Parathyroid adenoma (tissue), 2 donors: ENCODE measurements around the gene PTMA.
A peak's percentile ranks its signal among the peaks of the same experiment; 100 is the strongest.

Experiments
- H2AFZ ChIP-seq: fragments of 300-600 bp; sonication (generic); one replicate; pipeline ENCODE4 v1.7.0; 2017; ENCODE audit warnings: antibody characterized with exemption, mild to moderate bottlenecking
- H3K27ac ChIP-seq: fragments of 300-600 bp; sonication (generic); one replicate; pipeline ENCODE4 v1.7.0; 2017
- H3K27me3 ChIP-seq: fragments of 300-600 bp; sonication (generic); one replicate; pipeline ENCODE4 v1.7.0; 2017; ENCODE audit warnings: low read length; ENCODE audit not compliant: control insufficient read depth, insufficient read depth
- H3K36me3 ChIP-seq: fragments of 300-600 bp; sonication (generic); one replicate; pipeline ENCODE4 v1.7.0; 2017; ENCODE audit warnings: low read length; ENCODE audit not compliant: control insufficient read depth, insufficient read depth
- H3K4me1 ChIP-seq: fragments of 300-600 bp; sonication (generic); one replicate; pipeline ENCODE4 v1.7.0; 2017; ENCODE audit warnings: control low read depth
- H3K4me2 ChIP-seq: fragments of 300-600 bp; sonication (generic); one replicate; pipeline ENCODE4 v1.7.0; 2017; ENCODE audit warnings: low read length
- H3K4me3 ChIP-seq: fragments of 300-600 bp; sonication (generic); one replicate; pipeline ENCODE4 v1.7.0; 2017; ENCODE audit warnings: low read depth, low read length
- H3K79me2 ChIP-seq: fragments of 300-600 bp; sonication (generic); one replicate; pipeline ENCODE4 v1.7.0; 2017; ENCODE audit warnings: control low read depth
- H3K9ac ChIP-seq: fragments of 300-600 bp; sonication (generic); one replicate; pipeline ENCODE4 v1.7.0; 2017; ENCODE audit warnings: mild to moderate bottlenecking
- H3K9me3 ChIP-seq: fragments of 300-600 bp; sonication (generic); one replicate; pipeline ENCODE4 v1.7.0; 2017; ENCODE audit warnings: low read length; ENCODE audit not compliant: control insufficient read depth
- TF ChIP-seq, protein P1 (sequence below): fragments of 300-600 bp; sonication (generic); IDR thresholded peaks from one replicate; pipeline ENCODE4 v1.7.0; 2017; ENCODE audit warnings: antibody characterized with exemption, mild to moderate bottlenecking
- donor health status: primary hyperparathyroidism.

PTMA gene

DNA sequence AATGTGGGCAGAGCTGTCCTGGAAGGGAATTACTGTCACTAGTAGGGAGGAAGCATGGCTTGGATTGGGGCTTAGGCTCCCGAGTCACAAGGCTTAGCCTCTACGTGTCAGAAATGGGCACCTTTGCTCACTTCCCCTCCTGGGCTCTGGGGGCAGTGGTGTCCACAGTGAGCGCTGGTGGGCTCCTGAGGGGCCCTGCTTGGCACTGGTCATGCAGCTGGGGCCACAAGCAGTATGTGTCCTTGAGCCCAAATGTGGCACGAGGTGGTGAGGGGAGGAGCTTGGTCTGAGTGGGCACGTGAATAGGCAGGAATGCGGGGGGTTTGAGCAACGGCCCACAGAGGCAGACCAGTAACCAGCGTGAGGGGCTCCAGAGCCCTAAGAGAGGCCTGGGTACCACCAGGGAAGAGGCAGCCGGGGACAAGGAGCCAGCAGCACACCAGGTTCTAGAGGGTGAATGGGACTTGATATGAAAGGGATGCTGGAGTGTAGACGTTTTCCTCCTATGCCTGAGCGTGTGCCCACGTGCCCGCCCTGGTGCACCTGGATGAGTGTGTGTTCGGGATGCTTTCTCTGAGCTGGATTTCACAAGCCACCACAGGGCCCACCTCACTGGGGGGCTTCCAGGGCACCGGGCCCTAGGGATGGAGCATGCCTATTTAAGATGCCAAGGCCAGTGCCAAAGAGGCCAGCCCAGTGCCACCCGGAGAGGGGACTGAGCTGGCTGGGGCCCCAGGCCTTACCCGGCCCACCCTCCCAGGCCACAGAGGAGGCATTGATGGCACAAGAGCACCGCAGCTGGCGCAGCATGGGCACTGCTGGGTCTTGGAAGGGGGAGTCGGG is 22.8 kb upstream of the PTMA start:
- H3K36me3 ChIP-seq: no peaks in the 10 kb centered on the region
- no peak overlapping the region for H3K9ac ChIP-seq
- H3K79me2 ChIP-seq: no peaks in the 10 kb centered on the region
- H3K4me3 ChIP-seq: no peak overlapping the region
- no peak overlapping the region for H3K4me2 ChIP-seq
- H3K27me3 ChIP-seq: no peaks in the 10 kb centered on the region
- H2AFZ ChIP-seq: no peak overlapping the region
- H3K9me3 ChIP-seq: no peaks in the 10 kb centered on the region
- no peak overlapping the region for H3K27ac ChIP-seq
- H3K4me1 ChIP-seq: peaks cover 4% of the 10 kb centered on the region
- TF ChIP-seq, protein P1, sequence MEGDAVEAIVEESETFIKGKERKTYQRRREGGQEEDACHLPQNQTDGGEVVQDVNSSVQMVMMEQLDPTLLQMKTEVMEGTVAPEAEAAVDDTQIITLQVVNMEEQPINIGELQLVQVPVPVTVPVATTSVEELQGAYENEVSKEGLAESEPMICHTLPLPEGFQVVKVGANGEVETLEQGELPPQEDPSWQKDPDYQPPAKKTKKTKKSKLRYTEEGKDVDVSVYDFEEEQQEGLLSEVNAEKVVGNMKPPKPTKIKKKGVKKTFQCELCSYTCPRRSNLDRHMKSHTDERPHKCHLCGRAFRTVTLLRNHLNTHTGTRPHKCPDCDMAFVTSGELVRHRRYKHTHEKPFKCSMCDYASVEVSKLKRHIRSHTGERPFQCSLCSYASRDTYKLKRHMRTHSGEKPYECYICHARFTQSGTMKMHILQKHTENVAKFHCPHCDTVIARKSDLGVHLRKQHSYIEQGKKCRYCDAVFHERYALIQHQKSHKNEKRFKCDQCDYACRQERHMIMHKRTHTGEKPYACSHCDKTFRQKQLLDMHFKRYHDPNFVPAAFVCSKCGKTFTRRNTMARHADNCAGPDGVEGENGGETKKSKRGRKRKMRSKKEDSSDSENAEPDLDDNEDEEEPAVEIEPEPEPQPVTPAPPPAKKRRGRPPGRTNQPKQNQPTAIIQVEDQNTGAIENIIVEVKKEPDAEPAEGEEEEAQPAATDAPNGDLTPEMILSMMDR: no peak

DNA sequence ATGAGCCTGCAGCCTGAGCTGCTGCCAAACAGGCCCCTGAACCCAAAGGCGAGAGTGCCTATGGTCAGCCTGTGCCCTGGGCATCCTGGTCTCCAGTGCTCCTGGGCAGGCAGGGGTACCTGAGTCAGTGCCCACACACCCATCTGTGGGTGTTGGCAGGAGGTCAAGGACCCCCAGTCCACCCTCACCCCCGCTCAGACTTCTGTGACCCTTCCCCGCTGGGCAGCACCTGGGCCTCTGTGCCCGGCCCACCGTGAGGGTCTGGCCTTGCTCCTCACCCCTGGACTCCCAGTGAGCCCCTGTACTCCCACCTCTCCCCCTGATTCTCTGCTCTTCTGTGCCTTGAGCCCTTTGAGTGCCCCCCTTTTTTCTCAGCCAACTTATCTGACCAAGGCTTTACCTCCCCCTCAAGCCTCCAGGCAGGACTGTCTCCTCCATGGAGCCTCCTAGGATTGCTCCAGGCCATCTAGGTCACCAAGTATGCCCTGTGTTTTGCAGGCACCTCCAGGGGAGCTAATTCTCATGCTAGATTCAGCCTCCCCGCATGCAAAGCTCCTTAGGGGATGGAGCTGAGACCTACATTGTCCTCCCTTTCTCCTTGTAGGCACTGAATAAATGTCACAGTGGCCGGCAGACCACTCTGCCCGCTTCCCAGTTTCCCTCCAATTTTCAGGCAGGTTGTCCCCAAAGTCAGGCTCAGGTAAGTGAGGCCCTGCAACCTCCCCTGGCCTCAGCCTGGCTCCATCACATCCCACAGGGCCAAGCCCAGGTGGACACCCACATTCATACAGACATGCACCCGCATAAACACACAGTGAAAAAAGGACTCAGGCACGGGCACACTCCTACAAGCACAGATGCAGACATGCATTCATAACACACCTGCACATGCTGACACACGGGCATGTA is 21.9 kb upstream of the PTMA start:
- H3K27ac ChIP-seq: no peak overlapping the region

DNA sequence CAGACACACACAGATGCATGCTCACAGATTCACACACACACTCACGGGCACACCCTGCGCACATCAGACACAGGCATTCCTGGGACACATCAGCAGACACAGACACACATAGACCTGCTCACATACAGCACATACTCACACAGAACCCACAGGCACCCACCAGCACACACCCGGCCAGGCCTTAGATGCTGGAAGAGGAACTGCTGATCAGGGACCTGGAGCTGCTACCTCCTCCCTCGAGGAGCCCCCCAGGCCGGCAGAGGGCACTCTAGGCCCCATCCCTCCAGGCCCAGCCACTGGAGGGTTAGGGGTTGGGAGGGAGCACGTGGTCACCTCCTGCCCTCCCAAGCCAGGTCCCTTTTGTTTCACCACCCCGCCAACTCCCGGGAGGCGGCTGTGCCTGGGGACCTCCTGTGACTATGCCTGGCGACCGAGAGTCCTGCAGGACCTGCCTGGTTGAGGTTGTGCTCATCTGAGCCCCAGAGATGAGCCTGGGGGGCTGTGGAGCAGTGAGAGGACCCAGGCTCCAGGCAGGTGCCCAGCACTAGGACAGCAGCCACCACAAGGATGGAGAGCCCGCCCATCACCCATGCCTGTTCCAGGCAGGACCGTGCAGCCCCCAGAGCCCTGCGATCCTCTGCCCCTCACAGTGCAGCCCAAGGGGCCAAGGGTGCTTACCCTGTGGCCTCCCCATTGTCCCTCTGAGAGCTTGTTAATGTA is 21.0 kb upstream of the PTMA start:
- TF ChIP-seq, protein P1: peak; percentile 63
- no peak overlapping the region for H3K9ac ChIP-seq
- H3K4me1 ChIP-seq: no peaks in the 10 kb centered on the region
- no peaks in the 10 kb centered on the region for H3K9me3 ChIP-seq
- H3K27me3 ChIP-seq: no peaks in the 10 kb centered on the region
- H3K79me2 ChIP-seq: no peaks in the 10 kb centered on the region
- no peak overlapping the region for H3K4me2 ChIP-seq
- no peak overlapping the region for H3K27ac ChIP-seq
- no peaks in the 10 kb centered on the region for H3K36me3 ChIP-seq
- H2AFZ ChIP-seq: peak overlapping the region; percentile 60
- no peak overlapping the region for H3K4me3 ChIP-seq

More for the DNA sequence above, 21.9 kb upstream of the PTMA start:
- no peak overlapping the region for H3K9ac ChIP-seq
- TF ChIP-seq, protein P1: no peak
- H3K4me1 ChIP-seq: peaks cover 3% of the 10 kb centered on the region
- H3K36me3 ChIP-seq: no peaks in the 10 kb centered on the region
- no peak overlapping the region for H2AFZ ChIP-seq
- H3K4me2 ChIP-seq: no peak overlapping the region
- H3K9me3 ChIP-seq: no peaks in the 10 kb centered on the region
- no peak overlapping the region for H3K4me3 ChIP-seq
- H3K79me2 ChIP-seq: no peaks in the 10 kb centered on the region
- no peaks in the 10 kb centered on the region for H3K27me3 ChIP-seq

GRCh38 chr2:231687961-231688360 is 20.4 kb upstream of the PTMA start:
- Histone ChIP-seq H3K79me2 (no peaks in the 10 kb centered on the region), H3K4me1 (no peaks in the 10 kb centered on the region), H2AFZ (no peak overlapping the region), H3K9me3 (no peaks in the 10 kb centered on the region), H3K27ac (no peak overlapping the region), H3K4me2 (no peak overlapping the region), H3K27me3 (no peaks in the 10 kb centered on the region), H3K4me3 (no peak overlapping the region), H3K36me3 (no peaks in the 10 kb centered on the region), H3K9ac (no peak overlapping the region)
- TF ChIP-seq, protein P1: no peak
